Epithelial cell of proximal tubule (primary cell): ENCODE measurements around the gene NRXN2. TPM values are rescaled to one million over a fixed set of nuclear protein-coding genes. Genes with fewer than 3 reads are reported as not detected.

Experiments
- DNase-seq: peaks from one replicate; pipeline ENCODE4 v3.0.0-alpha.2; 2011; ENCODE audit warnings: low read depth
- H3K4me3 ChIP-seq: 2 replicates; pipeline ENCODE4 v1.5.1; 2011; ENCODE audit warnings: low read depth, mild to moderate bottlenecking, low read length
- total RNA-seq: library from RNA; depleted of rRNA; stranded (reverse); fragments of >200 nt; gene quantifications from 2 replicates; pipeline ENCODE4 v1.2.3, GENCODE V29; 2015
- TF ChIP-seq, protein P1 (sequence below): conservative IDR thresholded peaks from 2 replicates; pipeline ENCODE4 v1.5.1; 2012; ENCODE audit warnings: low read depth, mild to moderate bottlenecking, low read length

Gene NRXN2
- total RNA-seq, 1 donor from 2014 or later = not detected

DNA sequence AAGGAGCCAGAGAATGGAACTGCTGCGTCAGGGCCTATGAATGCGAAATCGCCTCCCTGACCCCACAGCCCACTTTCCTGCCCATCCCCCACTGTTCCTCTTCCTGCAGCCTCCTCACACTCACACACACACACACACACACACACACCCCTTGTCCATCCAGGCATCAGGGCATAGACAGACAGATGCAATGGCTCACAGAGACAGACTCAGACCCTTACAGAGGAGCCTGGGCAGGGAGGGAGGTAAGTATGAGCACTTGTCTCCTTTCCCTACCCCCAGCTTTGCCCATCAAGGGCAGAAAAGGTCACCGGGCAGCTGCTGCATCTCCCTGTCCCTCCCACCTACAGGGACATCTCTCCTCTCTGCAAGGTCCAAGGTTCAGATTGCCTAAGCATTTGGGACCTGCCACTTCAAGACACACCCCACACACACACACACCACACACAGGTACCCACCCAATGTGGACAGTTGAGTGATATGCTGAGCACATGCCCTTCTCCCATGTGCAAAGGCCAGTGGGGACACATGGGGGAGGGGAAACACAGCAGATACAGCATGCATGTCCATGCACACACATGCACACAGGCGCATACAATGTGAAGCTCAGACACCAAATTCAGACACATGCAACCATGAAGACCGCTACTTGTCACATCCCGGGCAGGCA is 2.0 kb upstream of the NRXN2 start:
- no peak overlapping the region for H3K4me3 ChIP-seq
- no peak for DNase-seq
- TF ChIP-seq, protein P1, sequence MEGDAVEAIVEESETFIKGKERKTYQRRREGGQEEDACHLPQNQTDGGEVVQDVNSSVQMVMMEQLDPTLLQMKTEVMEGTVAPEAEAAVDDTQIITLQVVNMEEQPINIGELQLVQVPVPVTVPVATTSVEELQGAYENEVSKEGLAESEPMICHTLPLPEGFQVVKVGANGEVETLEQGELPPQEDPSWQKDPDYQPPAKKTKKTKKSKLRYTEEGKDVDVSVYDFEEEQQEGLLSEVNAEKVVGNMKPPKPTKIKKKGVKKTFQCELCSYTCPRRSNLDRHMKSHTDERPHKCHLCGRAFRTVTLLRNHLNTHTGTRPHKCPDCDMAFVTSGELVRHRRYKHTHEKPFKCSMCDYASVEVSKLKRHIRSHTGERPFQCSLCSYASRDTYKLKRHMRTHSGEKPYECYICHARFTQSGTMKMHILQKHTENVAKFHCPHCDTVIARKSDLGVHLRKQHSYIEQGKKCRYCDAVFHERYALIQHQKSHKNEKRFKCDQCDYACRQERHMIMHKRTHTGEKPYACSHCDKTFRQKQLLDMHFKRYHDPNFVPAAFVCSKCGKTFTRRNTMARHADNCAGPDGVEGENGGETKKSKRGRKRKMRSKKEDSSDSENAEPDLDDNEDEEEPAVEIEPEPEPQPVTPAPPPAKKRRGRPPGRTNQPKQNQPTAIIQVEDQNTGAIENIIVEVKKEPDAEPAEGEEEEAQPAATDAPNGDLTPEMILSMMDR = no peak

GRCh38 chr11:64723907-64724862 is 1.2 kb upstream of the NRXN2 start:
- DNase-seq = no peak
- TF ChIP-seq, protein P1 = no peak
- H3K4me3 ChIP-seq = no peak overlapping the region

GRCh38 chr11:64722141-64723065 is 594 bp downstream of the NRXN2 start:
- TF ChIP-seq, protein P1 = no peak
- no peak overlapping the region for H3K4me3 ChIP-seq
- DNase-seq = no peak

DNA sequence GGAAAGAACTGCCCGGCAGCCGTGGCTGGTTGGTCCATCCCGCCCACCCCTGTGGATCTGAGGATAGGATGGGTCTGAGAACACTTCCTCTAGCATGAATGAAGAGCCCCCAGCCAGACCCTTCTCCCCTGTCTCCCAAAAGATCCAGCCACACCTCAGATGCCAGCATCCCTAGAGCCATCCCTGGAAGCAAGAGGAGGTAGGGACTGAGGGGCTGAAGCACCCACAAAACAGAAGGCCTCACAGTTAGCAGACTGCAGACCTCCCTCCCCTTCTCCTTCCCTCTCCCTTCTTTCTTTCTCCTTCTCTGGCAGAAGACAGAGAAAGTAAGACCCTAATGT is 1.7 kb downstream of the NRXN2 start:
- TF ChIP-seq, protein P1 = no peak
- H3K4me3 ChIP-seq = no peak overlapping the region

DNA sequence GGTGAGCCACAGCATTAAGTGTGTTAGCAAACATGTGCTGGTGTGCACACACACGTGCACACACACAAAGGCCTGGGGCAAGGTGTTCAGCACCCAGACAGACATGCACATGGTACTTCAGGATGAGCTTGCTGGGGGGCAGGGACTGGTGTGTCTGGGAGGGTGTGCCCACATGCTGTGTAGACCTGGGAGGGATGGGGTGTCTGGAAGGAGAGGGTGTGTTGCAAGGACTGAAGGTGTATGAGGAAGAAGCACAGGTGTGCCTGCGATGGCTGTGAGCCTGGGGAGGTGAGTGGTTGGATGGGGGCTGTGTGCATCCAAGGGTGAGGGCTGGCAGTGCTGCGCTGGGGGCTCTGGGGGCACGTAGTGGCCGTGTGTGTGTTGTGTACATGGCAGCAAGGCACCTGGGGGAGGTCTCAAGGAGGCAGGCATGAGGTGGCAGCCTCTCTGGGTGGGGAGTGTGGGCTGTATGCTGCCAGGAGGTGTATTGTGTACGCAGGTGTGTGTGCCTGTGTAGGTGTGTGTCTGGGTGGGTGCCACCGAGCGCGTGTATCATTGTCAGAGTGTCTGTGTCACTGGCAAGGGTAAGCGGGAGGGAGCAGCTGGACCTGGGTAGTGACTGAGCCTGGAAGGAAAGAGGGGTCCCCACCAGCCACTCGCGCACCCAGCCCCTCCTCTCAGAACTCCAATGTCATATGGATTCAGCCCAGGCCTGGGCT is 2.2 kb downstream of the NRXN2 start:
- H3K4me3 ChIP-seq = no peak overlapping the region
- no peak for DNase-seq
- TF ChIP-seq, protein P1 = no peak

More for the DNA sequence above, 1.7 kb downstream of the NRXN2 start:
- DNase-seq = no peak

DNA sequence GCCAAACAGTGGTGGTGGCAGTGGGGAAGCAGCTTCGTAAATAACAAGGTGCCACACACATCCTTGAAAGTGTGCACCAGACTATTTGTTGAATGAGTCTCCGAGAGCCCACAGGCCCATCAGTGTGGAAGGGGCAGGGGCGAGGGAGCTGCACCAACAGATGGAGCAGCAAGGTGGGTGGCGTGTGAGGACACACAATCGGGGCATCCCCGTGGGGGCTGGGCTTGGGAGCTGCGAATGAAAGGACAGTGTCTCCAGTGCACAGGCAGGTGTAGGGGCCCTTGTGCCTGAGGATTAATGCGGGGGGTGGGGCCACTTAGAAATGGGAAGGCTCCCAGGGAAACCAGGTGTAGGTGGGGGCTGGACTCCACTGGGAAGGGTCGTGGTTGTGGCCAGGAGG is 2.8 kb downstream of the NRXN2 start:
- no peak for DNase-seq
- no peak overlapping the region for H3K4me3 ChIP-seq
- TF ChIP-seq, protein P1 = no peak
